Peyer's patch (tissue), 4 donors: Measurements from ENCODE around the gene MYOZ3.

Experiments
- CTCF ChIP-seq, 6 experiments: fragments of 450-650 bp in 4 of 6; fragments of 200-600 bp in 2 of 6; sonication (generic) in 1 of 6; IDR thresholded peaks; one replicate each; pipeline ENCODE4 v1.5.1; 2017 to 2019; ENCODE audit warnings: antibody characterized with exemption in 6 of 6, mild to moderate bottlenecking in 3 of 6, moderate library complexity in 1 of 6
- POLR2A ChIP-seq, 2 donors: fragments of 450-650 bp; IDR thresholded peaks; one replicate each; pipeline ENCODE4 v1.5.1; 2017; ENCODE audit warnings: antibody characterized with exemption in 2 of 2, mild to moderate bottlenecking in 2 of 2, moderate library complexity in 2 of 2

DNA sequence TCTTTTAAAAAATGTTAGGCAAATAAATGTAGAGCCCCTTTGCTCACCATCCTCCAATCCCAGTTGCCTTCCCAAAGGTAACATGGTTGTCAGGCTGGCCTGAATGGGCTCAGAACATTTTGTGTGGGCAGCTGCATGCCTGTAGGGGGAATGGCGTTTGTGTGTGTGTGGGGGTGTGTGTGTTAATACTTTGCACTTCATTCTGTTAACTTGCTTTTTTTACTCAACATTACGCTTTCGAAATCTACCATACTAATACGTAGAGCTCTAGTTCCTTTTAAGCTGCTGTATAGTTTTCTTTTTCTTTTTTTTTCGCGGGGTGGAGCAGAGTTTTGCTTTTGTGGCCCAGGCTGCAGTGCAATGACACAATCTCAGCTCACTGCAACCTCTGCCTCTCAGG is 14.0 kb downstream of the MYOZ3 start:
- TF ChIP-seq CTCF (IDR thresholded peaks at IDR 0.05) (no peak), POLR2A (IDR thresholded peaks at IDR 0.05) (no peak)
